Esophagus muscularis mucosa (tissue), 4 donors: ENCODE data around the gene CLEC19A.

ENCODE experiments used
- CTCF ChIP-seq, 3 experiments: fragments of 200-600 bp in 2 of 3; fragments of 450-650 bp in 1 of 3; sonication (generic) in 2 of 3; IDR thresholded peaks; one replicate each; pipeline ENCODE4 v1.5.1; 2017 to 2019; ENCODE audit warnings: antibody characterized with exemption in 3 of 3, mild to moderate bottlenecking in 2 of 3, moderate library complexity in 1 of 3
- EP300 ChIP-seq: sonication (generic); formaldehyde crosslinking; IDR thresholded peaks from one replicate; pipeline ENCODE4 v1.6.1; 2017; ENCODE audit warnings: antibody characterized with exemption
- POLR2A ChIP-seq: fragments of 450-650 bp; IDR thresholded peaks from one replicate; pipeline ENCODE4 v1.6.1; 2017; ENCODE audit warnings: antibody characterized with exemption, moderate library complexity, mild to moderate bottlenecking, low read depth
- POLR2AphosphoS5 ChIP-seq, 2 donors: sonication (generic); formaldehyde crosslinking; IDR thresholded peaks; one replicate each; pipeline ENCODE4 v1.6.1; 2017; ENCODE audit warnings: antibody characterized with exemption in 2 of 2

GRCh38 chr16:19359556-19359955 is 74.0 kb downstream of the CLEC19A start:
- TF ChIP-seq POLR2A (no peak), CTCF (IDR thresholded peaks at IDR 0.05) (no peak), EP300 (no peak), POLR2AphosphoS5 (IDR thresholded peaks at IDR 0.05) (no peak)
